ENCODE results near the gene TMEM50A. TPM values are rescaled to one million over a fixed set of nuclear protein-coding genes. Genes with fewer than 3 reads are reported as not detected.
"Not testable (repeated sequence)": the region's sequence is repeated elsewhere in the genome, so short reads cannot be mapped to it uniquely, and the experiment has no call there.

The TMEM50A gene
- total and polyA plus RNA-seq, 7 experiments from 2014 or later, result 61.6 to 149 (median 94.2) TPM

GRCh38 chr1:25360596-25361581, 22.8 kb downstream of the TMEM50A start:
- no peaks in the 10 kb centered on the region for H3K9me3 Mint-ChIP-seq
- H3K36me3 Mint-ChIP-seq, result peaks cover 4 to 29% (median 22%) of the 10 kb centered on the region in 5 donors

GRCh38 chr1:25361901-25362300, 23.8 kb downstream of the TMEM50A start:
- H3K27me3 Mint-ChIP-seq, result no peaks in the 10 kb centered on the region
- no peak for ATAC-seq

More at GRCh38 chr1:25360596-25361581, 22.8 kb downstream of the TMEM50A start:
- no peak overlapping the region for H3K27ac ChIP-seq (ENCODE audit: low read depth, low read length)
- peaks cover 11 to 33% (median 16%) of the 10 kb centered on the region in 7 donors for H3K4me1 Mint-ChIP-seq
- peaks cover 3 to 50% (median 19%) of the 10 kb centered on the region in 3 experiments for H3K36me3 ChIP-seq (ENCODE audit: control insufficient read depth in 2 of 3, insufficient read depth in 3 of 3, low read length in 3 of 3)
- intact Hi-C loops (cut with micrococcal nuclease), result no loop called here
- CTCF ChIA-PET, result no interaction called here
- no peak for ATAC-seq
- no peak overlapping the region for H3K4me3 Mint-ChIP-seq
- POLR2A ChIA-PET, result interaction anchor here (0.8 kb wide), 1 partner anchor 343 kb away, joined by 3 read pairs; no protein-coding TSS in a partner anchor
- no peak for DNase-seq
- no peaks in the 10 kb centered on the region for H3K27me3 Mint-ChIP-seq
- H3K27ac Mint-ChIP-seq, result peak overlapping the region in 6 of 9 donors; percentile 30 to 76 (median 62)
- H3K9me3 ChIP-seq (ENCODE audit: control insufficient read depth in 2 of 3, low read length in 3 of 3), result no peaks in the 10 kb centered on the region
- no peaks in the 10 kb centered on the region for H3K27me3 ChIP-seq (ENCODE audit: control insufficient read depth in 2 of 2, insufficient read depth in 2 of 2, low read length in 2 of 2)
- H3K4me3 ChIP-seq (ENCODE audit: low read length), result no peak overlapping the region
- peaks cover 5 to 6% of the 10 kb centered on the region in 2 donors for H3K4me1 ChIP-seq (ENCODE audit: control insufficient read depth in 2 of 2, insufficient read depth in 2 of 2, low read length in 2 of 2)

GRCh38 chr1:25362634-25363559, 24.8 kb downstream of the TMEM50A start:
- DNase-seq; H3K27me3 ChIP-seq (ENCODE audit: control insufficient read depth in 2 of 2, insufficient read depth in 2 of 2, low read length in 2 of 2); H3K4me3 ChIP-seq (ENCODE audit: low read length); H3K27me3 Mint-ChIP-seq; CTCF ChIA-PET; H3K4me1 ChIP-seq (ENCODE audit: control insufficient read depth in 2 of 2, insufficient read depth in 2 of 2, low read length in 2 of 2); H3K9me3 Mint-ChIP-seq; H3K4me3 Mint-ChIP-seq; POLR2A ChIA-PET; H3K27ac ChIP-seq (ENCODE audit: low read depth, low read length); H3K9me3 ChIP-seq (ENCODE audit: control insufficient read depth in 2 of 3, low read length in 3 of 3); intact Hi-C loops (cut with micrococcal nuclease): not testable (repeated sequence)
- H3K36me3 ChIP-seq (ENCODE audit: control insufficient read depth in 2 of 3, insufficient read depth in 3 of 3, low read length in 3 of 3), result peaks cover 0 to 35% (median 11%) of the 10 kb centered on the region in 3 experiments
- ATAC-seq, result peak; percentile 94
- peaks cover 0 to 16% (median 0%) of the 10 kb centered on the region in 7 donors for H3K4me1 Mint-ChIP-seq
- H3K36me3 Mint-ChIP-seq, result peaks cover 4 to 16% (median 15%) of the 10 kb centered on the region in 5 donors
- H3K27ac Mint-ChIP-seq, result peak overlapping the region in 1 of 9 donors; percentile 64

More at GRCh38 chr1:25361901-25362300, 23.8 kb downstream of the TMEM50A start:
- no peaks in the 10 kb centered on the region for H3K9me3 ChIP-seq (ENCODE audit: control insufficient read depth in 2 of 3, low read length in 3 of 3)
- Mint-ChIP-seq H3K9me3 (no peaks in the 10 kb centered on the region), H3K4me1 (peaks cover 6 to 25% (median 7%) of the 10 kb centered on the region in 7 donors), H3K4me3 (no peak overlapping the region), H3K27ac (peak overlapping the region in 6 of 9 donors; percentile 54 to 76 (median 66)), H3K36me3 (peaks cover 4 to 24% (median 16%) of the 10 kb centered on the region in 5 donors)
- POLR2A ChIA-PET, result no interaction called here
- H3K4me3 ChIP-seq (ENCODE audit: low read length), result no peak overlapping the region
- peaks cover 0 to 43% (median 11%) of the 10 kb centered on the region in 3 experiments for H3K36me3 ChIP-seq (ENCODE audit: control insufficient read depth in 2 of 3, insufficient read depth in 3 of 3, low read length in 3 of 3)
- CTCF ChIA-PET, result no interaction called here
- intact Hi-C loops (cut with micrococcal nuclease), result no loop called here
- DNase-seq, result no peak
- H3K27me3 ChIP-seq (ENCODE audit: control insufficient read depth in 2 of 2, insufficient read depth in 2 of 2, low read length in 2 of 2), result no peaks in the 10 kb centered on the region
- H3K4me1 ChIP-seq (ENCODE audit: control insufficient read depth in 2 of 2, insufficient read depth in 2 of 2, low read length in 2 of 2), result peaks cover 0 to 4% of the 10 kb centered on the region in 2 donors
- H3K27ac ChIP-seq (ENCODE audit: low read depth, low read length), result no peak overlapping the region

GRCh38 chr1:25369241-25369640, 31.1 kb downstream of the TMEM50A start:
- Mint-ChIP-seq H3K4me3 (no peak overlapping the region), H3K9me3 (no peaks in the 10 kb centered on the region), H3K4me1 (no peaks in the 10 kb centered on the region), H3K27ac (no peak overlapping the region), H3K36me3 (no peaks in the 10 kb centered on the region), H3K27me3 (peaks cover 0 to 3% (median 0%) of the 10 kb centered on the region in 5 donors)
- Histone ChIP-seq H3K36me3 (ENCODE audit: control insufficient read depth in 2 of 3, insufficient read depth in 3 of 3, low read length in 3 of 3) (no peaks in the 10 kb centered on the region), H3K4me3 (ENCODE audit: low read length) (no peak overlapping the region), H3K4me1 (ENCODE audit: control insufficient read depth in 2 of 2, insufficient read depth in 2 of 2, low read length in 2 of 2) (no peaks in the 10 kb centered on the region), H3K9me3 (ENCODE audit: control insufficient read depth in 2 of 3, low read length in 3 of 3) (no peaks in the 10 kb centered on the region), H3K27ac (ENCODE audit: low read depth, low read length) (no peak overlapping the region), H3K27me3 (ENCODE audit: control insufficient read depth in 2 of 2, insufficient read depth in 2 of 2, low read length in 2 of 2) (no peaks in the 10 kb centered on the region)
- ChIA-PET CTCF (no interaction called here), POLR2A (no interaction called here)
- intact Hi-C loops (cut with micrococcal nuclease), result no loop called here
- ATAC-seq (no peak), DNase-seq (no peak)

- H3K27ac Mint-ChIP-seq; H3K9me3 ChIP-seq (ENCODE audit: control insufficient read depth in 2 of 3, low read length in 3 of 3); H3K27me3 ChIP-seq (ENCODE audit: control insufficient read depth in 2 of 2, insufficient read depth in 2 of 2, low read length in 2 of 2); ATAC-seq; H3K27ac ChIP-seq (ENCODE audit: low read depth, low read length); H3K27me3 Mint-ChIP-seq; H3K4me1 ChIP-seq (ENCODE audit: control insufficient read depth in 2 of 2, insufficient read depth in 2 of 2, low read length in 2 of 2); H3K36me3 Mint-ChIP-seq; POLR2A ChIA-PET; H3K9me3 Mint-ChIP-seq; CTCF ChIA-PET; H3K4me3 ChIP-seq (ENCODE audit: low read length); H3K4me3 Mint-ChIP-seq; intact Hi-C loops (cut with micrococcal nuclease); DNase-seq; H3K4me1 Mint-ChIP-seq; H3K36me3 ChIP-seq (ENCODE audit: control insufficient read depth in 2 of 3, insufficient read depth in 3 of 3, low read length in 3 of 3): not testable (repeated sequence)
Observed at GRCh38 chr1:25369691-25370271, 31.6 kb downstream of the TMEM50A start.

GRCh38 chr1:25371757-25372156, 33.6 kb downstream of the TMEM50A start:
- DNase-seq; ATAC-seq; H3K36me3 Mint-ChIP-seq; H3K4me3 ChIP-seq (ENCODE audit: low read length); H3K9me3 Mint-ChIP-seq; H3K4me1 ChIP-seq (ENCODE audit: control insufficient read depth in 2 of 2, insufficient read depth in 2 of 2, low read length in 2 of 2); H3K4me3 Mint-ChIP-seq; H3K9me3 ChIP-seq (ENCODE audit: control insufficient read depth in 2 of 3, low read length in 3 of 3); H3K36me3 ChIP-seq (ENCODE audit: control insufficient read depth in 2 of 3, insufficient read depth in 3 of 3, low read length in 3 of 3); H3K4me1 Mint-ChIP-seq; POLR2A ChIA-PET; CTCF ChIA-PET; H3K27me3 Mint-ChIP-seq; H3K27ac Mint-ChIP-seq; H3K27me3 ChIP-seq (ENCODE audit: control insufficient read depth in 2 of 2, insufficient read depth in 2 of 2, low read length in 2 of 2); H3K27ac ChIP-seq (ENCODE audit: low read depth, low read length); intact Hi-C loops (cut with micrococcal nuclease): not testable (repeated sequence)

Data from naive thymus-derived CD4-positive, alpha-beta T cell (primary cell).